HG03378 (cell line): ENCODE data around the gene SERTAD4.
"Not testable (repeated sequence)": the region's sequence is repeated elsewhere in the genome, so short reads cannot be mapped to it uniquely, and the experiment has no call there.

ENCODE experiments used
- ATAC-seq: cut with Tn5 transposase; IDR thresholded peaks from one replicate; pipeline ENCODE4 v1.9.1; 2021; ENCODE audit warnings: mild to moderate bottlenecking, moderate library complexity; ENCODE audit not compliant: unreplicated experiment

SERTAD4 gene

GRCh38 chr1:210232511-210233215 is at the start of gene SERTAD4:
Gene SERTAD4, plus strand, starts transcription at chr1:210232796. Its CDS starts 5,165 bp downstream, at chr1:210237961.
- ATAC-seq, result no peak

DNA sequence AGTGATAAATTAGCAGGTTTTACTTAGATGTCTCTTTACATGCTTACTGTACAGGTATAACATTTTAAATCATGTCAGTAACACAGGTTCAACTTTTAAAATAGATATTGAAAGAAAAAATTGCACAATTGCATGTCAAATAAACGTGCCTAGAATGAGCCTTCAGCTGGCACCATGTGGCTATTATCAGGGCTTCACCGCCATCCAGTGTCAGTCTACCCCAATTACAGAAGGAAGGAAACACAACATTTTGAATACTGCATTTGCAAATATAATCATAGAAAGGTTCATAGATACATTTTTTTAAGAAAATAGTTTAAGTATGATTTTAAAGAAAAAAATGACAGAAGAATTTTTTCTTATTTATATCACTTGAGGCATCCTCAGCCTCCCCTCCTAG is 47.5 kb upstream of the SERTAD4 start:
- ATAC-seq, result no peak

DNA sequence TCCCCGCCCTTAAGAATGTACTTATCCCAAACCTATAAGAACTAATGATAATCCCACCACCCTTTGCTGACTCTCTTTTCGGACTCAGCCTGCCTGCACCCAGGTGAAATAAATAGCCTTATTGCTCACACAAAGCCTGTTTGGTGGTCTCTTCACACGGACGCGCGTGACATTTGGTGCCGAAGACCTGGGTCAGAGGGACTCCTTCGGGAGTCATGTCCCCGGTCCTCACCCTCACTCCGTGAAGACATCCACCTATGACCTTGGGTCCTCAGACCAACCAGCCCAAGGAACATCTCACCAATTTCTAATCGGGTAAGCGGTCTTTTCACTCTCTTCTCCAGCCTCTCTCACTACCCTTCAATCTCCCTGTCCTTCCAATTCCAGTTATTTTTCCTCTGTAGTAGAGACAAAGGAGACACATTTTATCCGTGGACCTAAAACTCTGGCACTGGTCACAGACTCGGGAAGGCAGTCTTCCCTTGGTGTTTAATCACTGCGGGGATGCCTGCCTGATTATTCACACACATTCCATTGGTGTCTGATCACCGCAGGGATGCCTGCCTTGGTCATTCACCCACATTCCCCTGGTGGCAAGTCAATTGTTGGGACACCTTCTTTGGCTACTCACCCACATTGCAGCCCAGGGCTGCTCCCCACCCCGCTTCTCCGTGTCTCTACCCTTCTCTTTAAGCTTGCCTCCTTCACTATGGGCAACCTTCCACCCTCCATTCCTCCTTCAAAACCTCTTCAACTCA is 44.6 kb upstream of the SERTAD4 start:
- not testable (repeated sequence) for ATAC-seq

- ATAC-seq, result no peak
These were observed 43.2 kb upstream of the SERTAD4 start for GRCh38 chr1:210189426-210189825.

DNA sequence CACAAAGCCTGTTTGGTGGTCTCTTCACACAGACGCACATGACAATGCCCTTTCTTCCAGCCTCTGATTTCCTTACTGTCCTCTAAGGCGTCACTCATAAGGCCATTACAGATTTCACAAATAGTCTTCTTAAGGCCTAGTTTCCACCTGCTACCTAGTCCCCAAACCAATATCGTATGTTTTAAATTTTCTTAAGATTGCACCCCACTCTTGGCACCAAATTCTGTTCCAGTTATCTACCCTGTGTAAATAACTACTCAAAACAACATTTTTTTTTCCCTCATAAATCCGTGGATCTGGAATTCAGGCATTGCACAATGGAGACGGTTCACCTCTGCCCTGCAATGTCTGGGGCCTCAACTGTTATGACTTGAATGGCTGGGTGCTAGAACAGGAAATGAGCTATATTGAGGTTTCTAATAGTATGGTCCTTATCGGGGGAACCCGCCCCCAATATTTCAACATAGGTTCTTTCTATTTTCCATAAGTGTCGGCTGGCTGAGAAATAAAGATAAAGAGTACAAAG is 36.9 kb upstream of the SERTAD4 start:
- ATAC-seq, result no peak

DNA sequence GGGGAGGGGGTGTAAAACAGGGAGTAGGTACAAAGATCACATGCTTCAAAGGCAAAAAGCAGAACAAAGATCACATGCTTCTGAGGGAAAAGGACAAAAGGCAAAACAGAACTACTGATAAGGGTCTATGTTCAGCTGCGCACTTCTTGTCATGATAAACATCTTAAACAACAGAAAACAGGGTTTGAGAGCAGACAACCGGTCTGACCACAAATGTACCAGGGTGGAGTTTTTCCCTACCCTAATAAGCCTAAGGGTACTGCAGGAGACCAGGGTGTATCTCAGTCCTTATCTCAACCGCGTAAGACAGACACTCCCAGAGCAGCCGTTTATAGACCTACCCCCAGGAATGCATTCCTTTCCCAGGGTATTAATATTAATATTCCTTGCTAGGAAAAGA is 36.3 kb upstream of the SERTAD4 start:
- not testable (repeated sequence) for ATAC-seq

DNA sequence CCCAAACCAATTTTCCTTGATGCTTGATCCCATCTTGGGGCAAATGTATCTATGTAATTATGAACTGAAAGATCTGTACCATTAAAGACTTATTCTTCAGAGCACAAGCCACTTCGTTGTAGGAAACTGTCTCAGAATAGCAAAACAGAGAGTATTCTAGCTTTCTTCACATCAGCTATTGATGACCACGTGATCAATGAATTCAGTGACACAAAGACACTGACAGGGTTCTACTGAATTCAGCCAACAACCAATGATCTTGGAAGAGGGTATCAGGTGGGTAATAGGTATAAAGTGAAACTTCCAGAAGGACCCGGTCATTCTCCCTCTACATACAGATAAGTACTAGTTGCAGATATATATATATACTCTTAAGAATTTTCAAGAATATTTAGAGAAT is 33.8 kb upstream of the SERTAD4 start:
- ATAC-seq, result no peak

- no peak for ATAC-seq
These were observed 32.4 kb upstream of the SERTAD4 start for GRCh38 chr1:210200124-210200736.

- no peak for ATAC-seq
These were observed 30.9 kb upstream of the SERTAD4 start for GRCh38 chr1:210201681-210202080.

GRCh38 chr1:210207597-210208450 is 24.8 kb upstream of the SERTAD4 start:
- no peak for ATAC-seq

DNA sequence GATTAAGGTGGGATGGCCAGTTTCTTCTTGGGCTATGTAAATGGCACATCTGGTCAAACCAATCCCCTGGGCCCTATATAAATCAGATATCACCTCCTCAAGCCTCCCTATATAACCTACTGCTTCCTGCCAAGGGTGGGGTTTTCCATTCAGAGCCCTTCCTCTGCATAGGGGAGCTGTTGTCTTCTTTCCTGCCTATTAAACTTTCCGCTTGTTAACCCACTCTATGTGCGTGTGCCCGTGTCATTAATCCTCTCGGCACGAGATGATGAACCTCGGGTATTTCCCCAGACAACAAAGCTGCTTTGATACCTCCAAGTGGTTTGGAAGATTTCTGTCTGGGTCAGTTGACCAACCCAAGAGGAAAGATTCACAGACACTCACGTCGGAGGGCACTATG is 19.3 kb upstream of the SERTAD4 start:
- no peak for ATAC-seq

- ATAC-seq, result no peak
These were observed 17.8 kb upstream of the SERTAD4 start for GRCh38 chr1:210214573-210215409.

- ATAC-seq, result no peak
These were observed 15.1 kb upstream of the SERTAD4 start for GRCh38 chr1:210217482-210217881.

GRCh38 chr1:210218047-210218446 is 14.5 kb upstream of the SERTAD4 start:
- ATAC-seq, result no peak

GRCh38 chr1:210222340-210223006 is 10.1 kb upstream of the SERTAD4 start:
- ATAC-seq, result no peak

- no peak for ATAC-seq
These were observed 9.2 kb upstream of the SERTAD4 start for GRCh38 chr1:210223226-210223904.

DNA sequence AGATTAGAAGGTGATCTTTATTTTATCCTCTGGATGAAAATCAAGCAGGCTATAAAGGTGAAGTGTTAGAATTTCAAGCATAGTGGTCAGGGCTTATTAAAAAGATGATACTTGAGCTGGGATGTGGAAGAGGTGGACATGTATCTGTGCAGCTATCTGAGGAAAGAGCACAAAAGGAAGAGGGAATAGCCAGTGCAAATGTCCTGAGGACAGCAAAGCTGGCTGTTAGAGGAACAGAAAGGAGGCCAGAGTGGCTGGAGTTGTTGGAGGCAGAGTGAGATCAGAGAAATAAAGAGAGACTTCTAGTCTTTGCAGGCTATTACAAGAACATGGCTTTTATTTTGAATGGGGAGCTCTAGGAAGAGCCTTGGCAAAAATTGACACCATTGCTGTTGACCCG is 4.4 kb upstream of the SERTAD4 start:
- no peak for ATAC-seq

DNA sequence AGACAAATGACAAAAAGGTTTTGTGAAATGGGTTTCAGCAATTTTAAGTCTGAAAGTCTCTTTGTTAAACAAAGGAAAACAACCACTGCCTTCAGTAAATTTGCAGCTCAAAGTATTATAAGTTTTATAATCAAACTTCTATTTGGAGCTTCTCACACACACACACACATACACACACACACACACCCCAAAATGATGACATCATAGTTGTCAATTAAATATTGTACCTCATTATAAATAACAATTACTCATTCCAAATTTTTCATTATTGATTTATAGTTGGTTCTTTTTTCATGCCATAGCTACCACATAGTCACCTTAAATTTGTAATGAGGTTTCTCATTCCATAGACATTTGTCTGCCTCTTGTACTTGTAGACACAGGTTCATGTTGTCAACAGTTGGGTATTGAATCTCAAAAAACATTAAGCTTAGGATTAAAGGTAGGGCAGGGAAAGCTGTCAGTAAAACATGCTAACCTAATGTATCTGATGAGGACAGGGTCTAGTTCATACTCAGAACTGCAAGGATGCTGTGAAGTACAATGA is 2.4 kb upstream of the SERTAD4 start:
- ATAC-seq, result no peak
